Measurements from ENCODE around the gene MRM2.

GRCh38 chr7:2196381-2197378 lies 45.3 kb downstream of the MRM2 start:
- TF ChIP-seq CTCF (IDR thresholded peaks at IDR 0.05) (no peak), POLR2AphosphoS5 (IDR thresholded peaks at IDR 0.05; ENCODE audit: low read depth, low read length) (no peak), TCF7L2 (IDR thresholded peaks at IDR 0.05; ENCODE audit: low read depth, low read length) (no peak)
